Astrocyte of the spinal cord (primary cell): ENCODE results near the gene FXR2.

ENCODE experiments used
- DNase-seq: peaks from one replicate; pipeline ENCODE4 v3.0.0; 2011; ENCODE audit warnings: low read depth, low spot score
- H3K4me3 ChIP-seq: 2 replicates; pipeline ENCODE4 v1.5.1; 2011; ENCODE audit warnings: low read depth, mild to moderate bottlenecking, low read length, moderate library complexity
- CTCF ChIP-seq: IDR thresholded peaks from 2 replicates; pipeline ENCODE4 v1.5.1; 2012; ENCODE audit warnings: low read depth, mild to moderate bottlenecking, low read length, inconsistent platforms
- in situ Hi-C: cut with HindIII; loops from 2 replicates; pipeline ENCODE4 v1.10.0; 2017; ENCODE audit warnings: low sequenced_read_pairs

Gene FXR2

DNA sequence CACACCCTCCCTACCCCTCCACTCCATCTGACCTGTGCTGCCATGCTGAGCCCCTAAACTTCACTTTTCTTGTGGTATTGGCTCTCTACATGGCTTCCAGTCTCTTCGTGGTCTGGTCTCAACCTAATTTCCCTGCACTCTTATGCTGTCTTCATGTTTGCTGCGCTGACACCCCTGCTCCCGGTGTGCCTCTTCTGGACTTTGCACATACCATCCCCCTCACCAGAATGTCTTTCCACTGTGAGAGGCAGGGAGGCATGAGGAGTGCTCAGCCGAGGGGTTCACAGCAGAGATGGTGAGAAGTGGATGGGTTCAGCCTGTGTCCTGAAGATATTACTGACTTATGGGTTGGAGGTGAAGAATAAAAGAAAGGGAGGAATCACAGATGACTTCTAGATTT lies 63.3 kb downstream of the FXR2 start:
- in situ Hi-C loops: no loop called here
- no peak overlapping the region for H3K4me3 ChIP-seq
- DNase-seq: no peak
- no peak for TF ChIP-seq CTCF

DNA sequence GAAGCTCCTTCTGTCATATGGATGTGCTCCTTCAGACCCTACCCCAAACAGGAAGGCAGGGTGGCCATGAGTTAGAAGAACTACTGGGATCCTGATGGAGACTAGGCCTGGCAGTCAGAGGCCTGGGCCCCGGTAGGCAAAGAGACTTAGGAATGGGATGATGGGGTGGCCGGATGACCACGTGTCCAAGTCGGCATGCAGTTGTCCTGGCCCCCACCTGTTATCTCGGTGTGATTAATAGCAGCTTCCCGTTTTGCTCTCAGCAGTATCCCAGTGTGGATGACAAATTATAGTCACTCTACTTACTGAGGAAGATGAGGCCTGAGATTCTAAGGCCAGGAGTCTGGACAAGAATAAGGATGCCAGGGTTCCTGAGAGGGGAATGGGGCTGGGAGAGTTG lies 64.4 kb downstream of the FXR2 start:
- no peak for TF ChIP-seq CTCF
- no peak overlapping the region for H3K4me3 ChIP-seq
- DNase-seq: no peak
- in situ Hi-C loops: no loop called here

GRCh38 chr17:7549401-7550055 lies 65.2 kb downstream of the FXR2 start:
- peak overlapping the region; percentile 57 for H3K4me3 ChIP-seq
- no peak for DNase-seq
- no peak for TF ChIP-seq CTCF
- in situ Hi-C loops: no loop called here

GRCh38 chr17:7548585-7549400 lies 65.9 kb downstream of the FXR2 start, which contains the start of gene TNFSF12:
Gene TNFSF12 (plus strand): TSS chr17:7549058. CDS start chr17:7549154, 96 bp downstream.
- peak; percentile 18 for TF ChIP-seq CTCF

GRCh38 chr17:7544911-7545310 lies 69.8 kb downstream of the FXR2 start:
- no peak for DNase-seq
- H3K4me3 ChIP-seq: no peak overlapping the region
- TF ChIP-seq CTCF: no peak
- in situ Hi-C loops: no loop called here

More at GRCh38 chr17:7548585-7549400, 65.9 kb downstream of the FXR2 start, which contains the start of gene TNFSF12:
- DNase-seq: no peak
- H3K4me3 ChIP-seq: peak within 1 kb of the TSS; percentile 57
- in situ Hi-C loops: no loop called here
